ENCODE results near the gene MYO1H.

Gene MYO1H

DNA sequence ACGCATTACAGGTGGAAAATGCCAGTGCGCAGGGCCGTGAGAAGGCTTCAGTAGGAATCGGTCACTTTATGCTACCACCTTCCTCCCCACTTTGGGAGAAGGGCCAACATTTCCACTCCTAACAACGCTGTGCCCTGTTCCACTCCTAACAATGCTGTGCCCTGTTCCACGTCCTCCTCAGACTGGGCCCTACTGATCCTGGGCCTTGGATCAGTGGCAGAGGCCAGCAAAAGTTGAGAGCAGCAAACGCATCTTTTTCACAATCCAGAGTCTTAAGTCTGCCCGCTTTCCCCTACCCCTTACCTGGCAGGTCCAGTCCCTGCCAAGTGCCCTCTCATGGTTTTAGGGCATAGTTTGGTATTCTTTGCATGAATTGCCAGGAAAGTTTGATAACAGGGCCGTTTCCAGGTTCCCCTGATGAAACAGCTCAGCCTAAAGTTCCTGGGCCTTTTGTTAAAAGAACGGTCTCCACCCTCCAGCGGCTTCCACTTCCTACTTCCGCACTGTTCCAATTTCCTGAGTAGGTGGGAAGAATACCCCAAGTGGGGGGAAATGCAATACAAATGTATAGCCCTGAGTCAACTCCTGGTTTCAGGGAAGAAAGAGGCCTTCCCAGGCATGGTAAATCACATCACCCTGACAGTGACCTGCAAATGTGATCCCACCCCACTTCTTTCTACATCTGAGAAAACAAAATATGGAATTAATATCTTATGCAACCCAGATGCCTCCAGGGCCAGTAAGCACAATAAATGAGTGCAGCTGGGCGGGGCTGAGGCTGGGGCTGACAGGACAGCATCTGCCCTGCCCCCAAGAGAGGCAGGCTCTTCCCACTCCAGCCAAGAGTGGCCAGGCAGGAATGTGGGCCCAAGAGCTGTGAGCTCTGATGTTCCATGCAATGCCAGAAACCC lies 114.4 kb downstream of the MYO1H start:
- peak overlapping the region; percentile 75 for H3K27ac ChIP-seq
- no peak for TF ChIP-seq CTCF (conservative IDR thresholded peaks at IDR 0.05)

- H3K27ac ChIP-seq = peak overlapping the region; percentile 75
Measured at GRCh38 chr12:109462868-109463692, 115.4 kb downstream of the MYO1H start.

DNA sequence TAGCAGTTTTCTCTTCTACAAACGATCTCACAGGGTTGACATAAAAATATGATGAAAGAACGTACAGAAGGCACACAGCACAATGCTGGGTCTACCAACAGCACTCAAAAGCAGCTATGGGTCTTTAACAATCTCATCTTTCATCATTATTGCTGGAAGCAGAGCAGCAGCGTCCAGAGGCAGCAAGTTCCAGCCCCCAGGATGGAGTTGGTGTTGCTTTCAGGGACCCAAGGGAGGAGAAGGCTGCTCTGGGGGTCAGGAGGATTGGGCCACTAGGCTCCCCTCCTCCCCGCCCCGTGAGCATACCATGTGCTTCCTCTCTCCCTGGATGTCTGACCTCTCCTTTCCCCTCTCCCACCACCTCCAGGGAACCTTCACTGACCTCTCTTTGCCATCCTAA lies 116.1 kb downstream of the MYO1H start:
- TF ChIP-seq CTCF (conservative IDR thresholded peaks at IDR 0.05) = no peak
- H3K27ac ChIP-seq = peak overlapping the region; percentile 75

More at GRCh38 chr12:109462868-109463692, 115.4 kb downstream of the MYO1H start:
- no peak for TF ChIP-seq CTCF (conservative IDR thresholded peaks at IDR 0.05)

GRCh38 chr12:109464642-109465351 lies 117.1 kb downstream of the MYO1H start:
- peak overlapping the region; percentile 75 for H3K27ac ChIP-seq
- no peak for TF ChIP-seq CTCF (conservative IDR thresholded peaks at IDR 0.05)

GRCh38 chr12:109466305-109466704 lies 118.6 kb downstream of the MYO1H start:
- no peak overlapping the region for H3K27ac ChIP-seq
- no peak for TF ChIP-seq CTCF (conservative IDR thresholded peaks at IDR 0.05)

GRCh38 chr12:109466821-109467220 lies 119.1 kb downstream of the MYO1H start:
- TF ChIP-seq CTCF (conservative IDR thresholded peaks at IDR 0.05) = no peak
- H3K27ac ChIP-seq = no peak overlapping the region

Measured in VCaP (cell line).